Cardiac muscle cell (in vitro differentiated cells and primary cell): Measurements from ENCODE around the gene CASQ2. TPM values are rescaled to one million over a fixed set of nuclear protein-coding genes. Genes with fewer than 3 reads are reported as not detected.
A peak's percentile ranks its signal among the peaks of the same experiment; 100 is the strongest.

ENCODE experiments used
- DNase-seq, 2 donors: peaks; one replicate each; pipeline versions ENCODE4 v3.0.0 to v3.0.0-alpha.2; 2010 to 2017; ENCODE audit warnings: low read depth in 1 of 2, low spot score in 1 of 2
- H3K27ac ChIP-seq: fragments of 200-600 bp; sonication (generic); 2 replicates; pipeline ENCODE4 v1.5.1; 2016
- H3K27me3 ChIP-seq: fragments of 200-600 bp; sonication (generic); 2 replicates; pipeline ENCODE4 v1.6.0; 2016; ENCODE audit warnings: control low read depth
- H3K36me3 ChIP-seq: fragments of 200-600 bp; sonication (generic); 2 replicates; pipeline ENCODE4 v1.5.1; 2016; ENCODE audit warnings: control low read depth
- H3K4me1 ChIP-seq: fragments of 200-600 bp; sonication (generic); 2 replicates; pipeline ENCODE4 v1.8.1; 2017; ENCODE audit warnings: low read depth, mild to moderate bottlenecking, mixed run types
- H3K4me3 ChIP-seq: fragments of 200-600 bp; sonication (generic); 2 replicates; pipeline ENCODE4 v1.5.1; 2016; ENCODE audit warnings: mild to moderate bottlenecking
- H3K9me3 ChIP-seq: fragments of 200-600 bp; sonication (generic); 2 replicates; pipeline ENCODE4 v1.5.1; 2017; ENCODE audit warnings: low read depth, mild to moderate bottlenecking, control low read depth
- polyA plus RNA-seq: library from polyadenylated mRNA; unstranded; fragments of >200 nt; fragmentation: Nextera tagmentation; extraction: Ambion mirVana; gene quantifications from 2 replicates; pipeline ENCODE4 v1.2.1, GENCODE V29; 2016
- total RNA-seq: library from RNA; depleted of rRNA; stranded (reverse); fragments of >200 nt; gene quantifications from 2 replicates; pipeline ENCODE4 v1.2.3, GENCODE V29; 2016
- TF ChIP-seq, protein P1 (sequence below): IDR thresholded peaks from 2 replicates; pipeline ENCODE4 v1.5.1; 2012; ENCODE audit warnings: low read depth, mild to moderate bottlenecking, low read length

The CASQ2 gene
- total and polyA plus RNA-seq, 2 experiments from 2014 or later, result 0.51 to 3.1 TPM

DNA sequence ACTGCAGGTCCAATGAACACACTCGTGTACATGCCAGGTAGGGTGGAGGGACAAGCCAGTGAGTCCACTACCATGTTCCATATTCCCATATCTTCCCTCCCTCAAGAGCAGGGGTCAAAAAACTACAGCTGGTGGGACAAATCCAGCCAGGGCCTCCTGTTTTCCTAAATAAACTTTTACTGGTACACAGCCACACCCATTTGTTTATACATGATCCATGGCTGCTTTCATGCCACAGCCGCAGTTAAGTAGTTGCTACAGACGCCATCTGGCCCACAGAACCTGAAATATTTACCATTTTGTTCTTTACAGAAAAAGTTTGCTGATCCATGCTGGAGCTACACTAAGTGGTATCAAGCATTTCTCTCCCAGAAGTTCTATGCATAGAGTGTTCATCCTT is 42.4 kb downstream of the CASQ2 start:
- Histone ChIP-seq H3K27ac (no peak overlapping the region), H3K27me3 (no peaks in the 10 kb centered on the region)

DNA sequence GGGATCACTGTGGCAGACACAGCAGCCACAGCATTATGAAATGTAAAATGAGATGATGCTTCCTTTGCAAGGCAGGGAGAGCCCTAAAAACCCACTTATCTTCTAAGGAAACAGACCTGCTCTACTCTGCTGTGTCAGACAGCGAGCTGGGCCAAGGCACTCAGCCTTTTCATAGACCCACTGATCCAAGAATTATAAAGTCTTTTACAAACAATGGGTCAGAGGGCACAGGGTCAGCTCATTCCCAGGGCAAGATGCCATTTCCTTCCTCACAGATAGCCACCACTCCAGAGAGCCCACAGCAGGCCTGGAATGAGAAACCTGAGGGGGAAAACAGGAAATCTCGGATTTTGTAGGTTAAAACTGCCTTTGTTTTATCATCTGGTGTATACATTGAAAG is 42.9 kb downstream of the CASQ2 start:
- H3K4me3 ChIP-seq, result no peak overlapping the region
- no peaks in the 10 kb centered on the region for H3K4me1 ChIP-seq
- H3K9me3 ChIP-seq, result no peaks in the 10 kb centered on the region
- H3K27ac ChIP-seq, result no peak overlapping the region
- peak in 1 of 2 donors; percentile 25 for DNase-seq
- no peaks in the 10 kb centered on the region for H3K27me3 ChIP-seq
- TF ChIP-seq, protein P1, sequence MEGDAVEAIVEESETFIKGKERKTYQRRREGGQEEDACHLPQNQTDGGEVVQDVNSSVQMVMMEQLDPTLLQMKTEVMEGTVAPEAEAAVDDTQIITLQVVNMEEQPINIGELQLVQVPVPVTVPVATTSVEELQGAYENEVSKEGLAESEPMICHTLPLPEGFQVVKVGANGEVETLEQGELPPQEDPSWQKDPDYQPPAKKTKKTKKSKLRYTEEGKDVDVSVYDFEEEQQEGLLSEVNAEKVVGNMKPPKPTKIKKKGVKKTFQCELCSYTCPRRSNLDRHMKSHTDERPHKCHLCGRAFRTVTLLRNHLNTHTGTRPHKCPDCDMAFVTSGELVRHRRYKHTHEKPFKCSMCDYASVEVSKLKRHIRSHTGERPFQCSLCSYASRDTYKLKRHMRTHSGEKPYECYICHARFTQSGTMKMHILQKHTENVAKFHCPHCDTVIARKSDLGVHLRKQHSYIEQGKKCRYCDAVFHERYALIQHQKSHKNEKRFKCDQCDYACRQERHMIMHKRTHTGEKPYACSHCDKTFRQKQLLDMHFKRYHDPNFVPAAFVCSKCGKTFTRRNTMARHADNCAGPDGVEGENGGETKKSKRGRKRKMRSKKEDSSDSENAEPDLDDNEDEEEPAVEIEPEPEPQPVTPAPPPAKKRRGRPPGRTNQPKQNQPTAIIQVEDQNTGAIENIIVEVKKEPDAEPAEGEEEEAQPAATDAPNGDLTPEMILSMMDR, result no peak
- H3K36me3 ChIP-seq, result no peaks in the 10 kb centered on the region

More for the DNA sequence above, 42.4 kb downstream of the CASQ2 start:
- Histone ChIP-seq H3K36me3 (no peaks in the 10 kb centered on the region), H3K4me3 (no peak overlapping the region), H3K4me1 (no peaks in the 10 kb centered on the region), H3K9me3 (no peaks in the 10 kb centered on the region)
- DNase-seq, result no peak
- TF ChIP-seq, protein P1, result no peak

GRCh38 chr1:115723756-115724155 is 44.8 kb downstream of the CASQ2 start:
- TF ChIP-seq, protein P1, result no peak
- Histone ChIP-seq H3K9me3 (no peaks in the 10 kb centered on the region), H3K4me1 (no peaks in the 10 kb centered on the region), H3K36me3 (no peaks in the 10 kb centered on the region), H3K4me3 (no peak overlapping the region), H3K27me3 (no peaks in the 10 kb centered on the region), H3K27ac (no peak overlapping the region)
- no peak for DNase-seq

DNA sequence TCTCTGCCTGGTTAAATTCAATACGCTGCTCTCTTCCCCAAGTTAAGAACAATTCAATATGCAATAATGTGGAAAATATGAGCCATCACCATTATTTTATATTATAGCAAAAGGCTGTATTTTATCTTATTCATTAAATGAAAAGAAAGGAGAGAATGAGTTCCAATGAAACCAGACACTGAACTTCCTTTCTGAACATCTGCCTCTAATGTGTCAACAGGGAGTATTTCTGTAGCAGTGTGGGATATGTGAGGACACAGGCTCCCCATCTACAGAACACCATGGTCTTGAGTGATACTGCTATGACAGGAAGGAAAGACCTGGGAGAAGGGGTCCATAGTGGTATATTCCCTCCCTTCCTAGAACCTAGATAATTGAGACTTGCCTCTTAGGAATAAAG is 46.3 kb downstream of the CASQ2 start:
- TF ChIP-seq, protein P1, result no peak
- no peaks in the 10 kb centered on the region for H3K9me3 ChIP-seq
- no peaks in the 10 kb centered on the region for H3K27me3 ChIP-seq
- H3K4me3 ChIP-seq, result no peak overlapping the region
- no peak overlapping the region for H3K27ac ChIP-seq
- no peaks in the 10 kb centered on the region for H3K36me3 ChIP-seq
- no peak for DNase-seq
- no peaks in the 10 kb centered on the region for H3K4me1 ChIP-seq

GRCh38 chr1:115719285-115719684 is 49.2 kb downstream of the CASQ2 start:
- Histone ChIP-seq H3K36me3 (no peaks in the 10 kb centered on the region), H3K27ac (no peak overlapping the region), H3K4me1 (no peaks in the 10 kb centered on the region), H3K27me3 (no peaks in the 10 kb centered on the region), H3K4me3 (no peak overlapping the region), H3K9me3 (no peaks in the 10 kb centered on the region)
- TF ChIP-seq, protein P1, result no peak
- DNase-seq, result no peak
